HFFc6 (cell line): ENCODE results near the gene ADNP. TPM values are rescaled to one million over a fixed set of nuclear protein-coding genes. Genes with fewer than 3 reads are reported as not detected.

Experiments used
- DNase-seq: peaks from one replicate; pipeline ENCODE4 v3.0.0-alpha.2; 2018
- H3K27ac Mint-ChIP-seq: 2 replicates; pipeline ENCODE4 v1.8.0; 2020; ENCODE audit warnings: mild to moderate bottlenecking, mixed read lengths
- H3K27me3 Mint-ChIP-seq: 2 replicates; pipeline ENCODE4 v1.8.0; 2021; ENCODE audit warnings: mild to moderate bottlenecking, moderate library complexity, mixed read lengths; ENCODE audit not compliant: insufficient read depth
- H3K36me3 Mint-ChIP-seq: 2 replicates; pipeline ENCODE4 v1.8.0; 2021; ENCODE audit warnings: low read depth, mixed read lengths
- H3K4me1 Mint-ChIP-seq: 2 replicates; pipeline ENCODE4 v1.8.0; 2020; ENCODE audit warnings: low read depth, mixed read lengths
- H3K4me3 Mint-ChIP-seq: 2 replicates; pipeline ENCODE4 v1.8.0; 2020; ENCODE audit warnings: mild to moderate bottlenecking, moderate library complexity, mixed read lengths
- H3K9me3 Mint-ChIP-seq: 2 replicates; pipeline ENCODE4 v1.8.0; 2020; ENCODE audit warnings: mild to moderate bottlenecking, mixed read lengths
- total RNA-seq, 6 experiments: library from RNA; stranded (reverse); fragmentation: NEBNext Ultra II Directional; extraction: Animal tissue kit (Norgen Biotek cat#: 25700); gene quantifications; 2 replicates in 1 of 6; 3 replicates in 5 of 6; pipeline ENCODE4 v1.2.3, GENCODE V29; 2021
- TF ChIP-seq, protein P1 (sequence below): fragments of 200-600 bp; sonication (generic); IDR thresholded peaks from 2 replicates; pipeline ENCODE4 v1.5.0; 2021; ENCODE audit warnings: antibody characterized with exemption, mild to moderate bottlenecking

ADNP gene
- total RNA-seq, 6 experiments from 2014 or later: 56.5 to 68.8 (median 57.3) TPM

DNA sequence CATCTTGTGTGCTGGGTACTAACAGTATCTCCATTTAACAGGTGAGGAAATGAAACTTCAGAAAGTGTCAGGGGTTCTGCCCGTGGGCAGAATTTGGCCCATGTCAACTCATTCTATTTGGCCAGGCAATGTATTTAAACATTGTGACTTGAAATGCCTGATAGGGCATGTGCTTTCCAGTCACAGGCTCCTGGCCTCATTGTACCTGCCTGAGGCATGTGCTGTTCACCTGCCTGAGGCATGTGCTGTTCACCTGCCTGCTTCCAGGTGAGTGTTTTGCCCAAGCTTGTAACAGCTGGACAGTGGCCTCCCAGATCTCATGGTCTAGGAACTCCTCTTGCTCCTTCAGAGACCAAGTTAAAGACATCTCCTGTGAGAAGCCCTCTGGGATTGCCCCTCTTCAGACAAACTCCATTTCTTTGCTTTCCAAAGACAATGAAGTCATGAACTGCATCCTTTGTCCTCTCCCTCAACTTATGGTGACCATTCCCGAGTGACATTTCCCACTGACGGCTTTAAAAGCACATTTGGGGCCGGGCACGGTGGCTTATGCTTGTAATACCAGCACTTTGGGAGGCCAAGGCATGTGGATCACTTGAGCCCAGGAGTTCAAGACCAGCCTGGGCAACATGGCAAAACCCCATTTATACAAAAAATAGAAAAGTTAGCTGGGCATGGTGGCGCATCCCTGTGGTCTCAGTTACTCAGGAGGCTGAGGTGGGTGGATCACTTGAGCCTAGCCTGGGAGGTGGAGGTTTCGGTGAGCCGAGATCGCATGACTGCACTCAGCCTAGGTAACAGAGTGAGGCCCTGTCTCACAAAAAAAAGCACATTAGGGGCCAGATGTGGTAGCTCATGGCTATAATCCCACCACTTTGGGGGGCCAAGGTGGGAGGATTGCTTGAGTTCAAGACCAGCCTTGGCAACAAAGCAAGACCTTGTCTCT is 87.6 kb downstream of the ADNP start:
- TF ChIP-seq, protein P1, sequence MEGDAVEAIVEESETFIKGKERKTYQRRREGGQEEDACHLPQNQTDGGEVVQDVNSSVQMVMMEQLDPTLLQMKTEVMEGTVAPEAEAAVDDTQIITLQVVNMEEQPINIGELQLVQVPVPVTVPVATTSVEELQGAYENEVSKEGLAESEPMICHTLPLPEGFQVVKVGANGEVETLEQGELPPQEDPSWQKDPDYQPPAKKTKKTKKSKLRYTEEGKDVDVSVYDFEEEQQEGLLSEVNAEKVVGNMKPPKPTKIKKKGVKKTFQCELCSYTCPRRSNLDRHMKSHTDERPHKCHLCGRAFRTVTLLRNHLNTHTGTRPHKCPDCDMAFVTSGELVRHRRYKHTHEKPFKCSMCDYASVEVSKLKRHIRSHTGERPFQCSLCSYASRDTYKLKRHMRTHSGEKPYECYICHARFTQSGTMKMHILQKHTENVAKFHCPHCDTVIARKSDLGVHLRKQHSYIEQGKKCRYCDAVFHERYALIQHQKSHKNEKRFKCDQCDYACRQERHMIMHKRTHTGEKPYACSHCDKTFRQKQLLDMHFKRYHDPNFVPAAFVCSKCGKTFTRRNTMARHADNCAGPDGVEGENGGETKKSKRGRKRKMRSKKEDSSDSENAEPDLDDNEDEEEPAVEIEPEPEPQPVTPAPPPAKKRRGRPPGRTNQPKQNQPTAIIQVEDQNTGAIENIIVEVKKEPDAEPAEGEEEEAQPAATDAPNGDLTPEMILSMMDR: no peak
- Mint-ChIP-seq H3K36me3 (no peaks in the 10 kb centered on the region), H3K27ac (no peak overlapping the region), H3K4me3 (no peak overlapping the region), H3K9me3 (no peaks in the 10 kb centered on the region), H3K27me3 (peaks cover 4% of the 10 kb centered on the region), H3K4me1 (peaks cover 22% of the 10 kb centered on the region)
- DNase-seq: no peak

DNA sequence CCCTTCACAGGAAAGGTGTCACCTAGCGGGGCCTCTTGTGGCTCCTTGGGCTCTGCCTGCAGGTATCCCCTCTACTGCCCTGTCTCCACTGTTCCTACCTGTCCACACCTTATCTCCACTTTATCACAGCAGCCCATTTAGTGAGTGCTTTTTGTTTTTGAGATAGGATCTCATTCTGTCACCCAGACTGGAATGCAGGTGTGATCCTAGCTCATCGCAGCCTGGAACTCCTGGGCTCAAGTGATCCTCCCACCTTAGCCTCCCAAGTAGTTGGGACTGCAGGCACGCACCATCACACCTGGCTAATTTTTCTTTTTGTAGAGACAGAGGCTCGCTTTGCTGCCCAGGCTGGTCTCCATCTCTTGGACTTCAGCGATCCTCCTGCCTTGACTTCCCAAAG is 88.4 kb downstream of the ADNP start:
- no peak for DNase-seq
- Mint-ChIP-seq H3K36me3 (no peaks in the 10 kb centered on the region), H3K4me3 (no peak overlapping the region), H3K4me1 (peaks cover 23% of the 10 kb centered on the region), H3K9me3 (no peaks in the 10 kb centered on the region), H3K27me3 (no peaks in the 10 kb centered on the region; the same call in 1 of the 2 replicates), H3K27ac (no peak overlapping the region)
- TF ChIP-seq, protein P1: no peak

Other genes starting within 250 kb of the ADNP start
- under 1 TPM; 0.07 to 0.25 (median 0.11) TPM for gene RIPOR3, start 239.9 kb downstream of the ADNP start, total RNA-seq
- under 1 TPM; 0.24 to 0.68 (median 0.51) TPM for gene PARD6B, start 199.9 kb downstream of the ADNP start, total RNA-seq
- gene BCAS4, start 136.4 kb downstream of the ADNP start, total RNA-seq: 10 to 100 TPM; 19.8 to 23.5 (median 21.7) TPM
- 10 to 100 TPM; 51.8 to 59.9 (median 57.4) TPM for gene DPM1, start 27.1 kb upstream of the ADNP start, total RNA-seq
- gene MOCS3, start 27.4 kb upstream of the ADNP start, total RNA-seq: 1 to 10 TPM; 5.0 to 6.1 (median 5.4) TPM
- gene KCNG1, start 91.7 kb upstream of the ADNP start, total RNA-seq: 1 to 10 TPM; 3.0 to 5.4 (median 3.5) TPM